PC-9 (cell line): ENCODE results near the gene RO60.

ENCODE experiments used
- CTCF ChIP-seq: fragments of 200-600 bp; sonication (generic); conservative IDR thresholded peaks from 2 replicates; pipeline ENCODE4 v1.6.1; 2017; ENCODE audit warnings: mixed run types, antibody characterized with exemption, mild to moderate bottlenecking, moderate library complexity
- EZH2 ChIP-seq: fragments of 200-600 bp; sonication (generic); IDR thresholded peaks from 2 replicates; pipeline ENCODE4 v1.8.0; 2017; ENCODE audit warnings: antibody characterized with exemption, low read depth

GRCh38 chr1:193013005-193013404, 46.4 kb upstream of the RO60 start:
- TF ChIP-seq CTCF (no peak), EZH2 (no peak)
